PFSK-1 (cell line): ENCODE data around the gene MAML1.

Experiments used
- FOXP2 ChIP-seq: optimal IDR thresholded peaks from 2 replicates; pipeline ENCODE3; 2011; ENCODE audit warnings: borderline replicate concordance, control low read depth, inconsistent platforms; ENCODE audit not compliant: insufficient read depth; ENCODE audit errors: extremely low read length, extremely low read depth
- POLR2AphosphoS5 ChIP-seq: IDR thresholded peaks from 2 replicates; pipeline ENCODE4 v1.6.1; 2012; ENCODE audit warnings: low read depth, mild to moderate bottlenecking, control low read depth, low read length, moderate library complexity
- REST ChIP-seq, 2 experiments: IDR thresholded peaks; 2 replicates each; pipeline versions ENCODE4 v1.6.1 to v1.8.0; 2011 to 2012; ENCODE audit warnings: low read depth in 2 of 2, low read length in 2 of 2, control low read depth in 1 of 2, inconsistent platforms in 1 of 2, mild to moderate bottlenecking in 1 of 2, moderate library complexity in 1 of 2; ENCODE audit not compliant: insufficient read depth in 1 of 2
- SIN3A ChIP-seq: IDR thresholded peaks from 2 replicates; pipeline ENCODE4 v1.6.1; 2012; ENCODE audit warnings: mild to moderate bottlenecking, low read length, moderate library complexity, borderline replicate concordance; ENCODE audit not compliant: insufficient read depth
- TAF1 ChIP-seq: IDR thresholded peaks from 2 replicates; pipeline ENCODE4 v1.6.1; 2012; ENCODE audit warnings: low read length, control low read depth, borderline replicate concordance; ENCODE audit not compliant: insufficient read depth

Gene MAML1

GRCh38 chr5:179823937-179824744, 91.5 kb downstream of the MAML1 start:
- TF ChIP-seq TAF1 = no peak
- no peak for TF ChIP-seq POLR2AphosphoS5
- no peak for TF ChIP-seq FOXP2
- TF ChIP-seq SIN3A = no peak
- no peak for TF ChIP-seq REST (IDR thresholded peaks at IDR 0.05; ENCODE audit: insufficient read depth in 1 of 2, low read depth in 2 of 2, low read length in 2 of 2)

- TF ChIP-seq REST (IDR thresholded peaks at IDR 0.05; ENCODE audit: insufficient read depth in 1 of 2, low read depth in 2 of 2, low read length in 2 of 2) (no peak), FOXP2 (no peak), POLR2AphosphoS5 (no peak), TAF1 (no peak)
These were observed 92.1 kb downstream of the MAML1 start for GRCh38 chr5:179824745-179825112.

GRCh38 chr5:179825655-179826182, 93.1 kb downstream of the MAML1 start:
- TF ChIP-seq SIN3A (no peak), FOXP2 (no peak), TAF1 (no peak)
